ENCODE results near the gene NEK10.

NEK10 gene

GRCh38 chr3:27095553-27096222, 273.5 kb downstream of the NEK10 start:
- Histone ChIP-seq H3K9ac (ENCODE audit: low read depth in 1 of 2, low read length in 2 of 2) (no peak overlapping the region), H3K9me3 (ENCODE audit: control insufficient read depth in 2 of 2, low read length in 2 of 2) (no peaks in the 10 kb centered on the region), H3K4me1 (ENCODE audit: control insufficient read depth in 2 of 2, insufficient read depth in 2 of 2, low read length in 2 of 2) (no peaks in the 10 kb centered on the region), H3K4me3 (ENCODE audit: low read length in 2 of 2) (no peak overlapping the region), H3K27ac (ENCODE audit: low read depth in 2 of 2, low read length in 2 of 2) (no peak overlapping the region), H3K27me3 (ENCODE audit: control insufficient read depth in 2 of 2, insufficient read depth in 2 of 2, low read length in 2 of 2) (no peaks in the 10 kb centered on the region), H3K36me3 (ENCODE audit: control insufficient read depth in 2 of 2, insufficient read depth in 2 of 2, low read length in 2 of 2) (no peaks in the 10 kb centered on the region)

GRCh38 chr3:27094721-27095120, 274.5 kb downstream of the NEK10 start:
- Histone ChIP-seq H3K27me3 (ENCODE audit: control insufficient read depth in 2 of 2, insufficient read depth in 2 of 2, low read length in 2 of 2) (no peaks in the 10 kb centered on the region), H3K27ac (ENCODE audit: low read depth in 2 of 2, low read length in 2 of 2) (no peak overlapping the region), H3K9me3 (ENCODE audit: control insufficient read depth in 2 of 2, low read length in 2 of 2) (no peaks in the 10 kb centered on the region), H3K4me1 (ENCODE audit: control insufficient read depth in 2 of 2, insufficient read depth in 2 of 2, low read length in 2 of 2) (peaks cover 0 to under 1% of the 10 kb centered on the region in 2 donors), H3K4me3 (ENCODE audit: low read length in 2 of 2) (no peak overlapping the region), H3K36me3 (ENCODE audit: control insufficient read depth in 2 of 2, insufficient read depth in 2 of 2, low read length in 2 of 2) (no peaks in the 10 kb centered on the region), H3K9ac (ENCODE audit: low read depth in 1 of 2, low read length in 2 of 2) (no peak overlapping the region)

- Histone ChIP-seq H3K27me3 (ENCODE audit: control insufficient read depth in 2 of 2, insufficient read depth in 2 of 2, low read length in 2 of 2) (no peaks in the 10 kb centered on the region), H3K9ac (ENCODE audit: low read depth in 1 of 2, low read length in 2 of 2) (no peak overlapping the region), H3K27ac (ENCODE audit: low read depth in 2 of 2, low read length in 2 of 2) (no peak overlapping the region), H3K4me1 (ENCODE audit: control insufficient read depth in 2 of 2, insufficient read depth in 2 of 2, low read length in 2 of 2) (peaks cover 0 to 6% of the 10 kb centered on the region in 2 donors), H3K4me3 (ENCODE audit: low read length in 2 of 2) (no peak overlapping the region), H3K36me3 (ENCODE audit: control insufficient read depth in 2 of 2, insufficient read depth in 2 of 2, low read length in 2 of 2) (no peaks in the 10 kb centered on the region), H3K9me3 (ENCODE audit: control insufficient read depth in 2 of 2, low read length in 2 of 2) (no peaks in the 10 kb centered on the region)
Observed at GRCh38 chr3:27093771-27094170, 275.4 kb downstream of the NEK10 start.

GRCh38 chr3:27090275-27091041, 278.7 kb downstream of the NEK10 start:
- H3K27me3 ChIP-seq (ENCODE audit: control insufficient read depth in 2 of 2, insufficient read depth in 2 of 2, low read length in 2 of 2) = no peaks in the 10 kb centered on the region
- H3K4me3 ChIP-seq (ENCODE audit: low read length in 2 of 2) = no peak overlapping the region
- H3K27ac ChIP-seq (ENCODE audit: low read depth in 2 of 2, low read length in 2 of 2) = peak overlapping the region in 1 of 2 donors; percentile 1

GRCh38 chr3:27089645-27090044, 279.5 kb downstream of the NEK10 start:
- H3K9me3 ChIP-seq (ENCODE audit: control insufficient read depth in 2 of 2, low read length in 2 of 2) = no peaks in the 10 kb centered on the region
- no peak overlapping the region for H3K9ac ChIP-seq (ENCODE audit: low read depth in 1 of 2, low read length in 2 of 2)
- no peaks in the 10 kb centered on the region for H3K36me3 ChIP-seq (ENCODE audit: control insufficient read depth in 2 of 2, insufficient read depth in 2 of 2, low read length in 2 of 2)
- no peaks in the 10 kb centered on the region for H3K27me3 ChIP-seq (ENCODE audit: control insufficient read depth in 2 of 2, insufficient read depth in 2 of 2, low read length in 2 of 2)
- H3K27ac ChIP-seq (ENCODE audit: low read depth in 2 of 2, low read length in 2 of 2) = no peak overlapping the region
- H3K4me1 ChIP-seq (ENCODE audit: control insufficient read depth in 2 of 2, insufficient read depth in 2 of 2, low read length in 2 of 2) = peaks cover 0 to 6% of the 10 kb centered on the region in 2 donors
- H3K4me3 ChIP-seq (ENCODE audit: low read length in 2 of 2) = no peak overlapping the region

More at GRCh38 chr3:27090275-27091041, 278.7 kb downstream of the NEK10 start:
- no peaks in the 10 kb centered on the region for H3K9me3 ChIP-seq (ENCODE audit: control insufficient read depth in 2 of 2, low read length in 2 of 2)
- peaks cover 0 to 6% of the 10 kb centered on the region in 2 donors for H3K4me1 ChIP-seq (ENCODE audit: control insufficient read depth in 2 of 2, insufficient read depth in 2 of 2, low read length in 2 of 2)
- H3K36me3 ChIP-seq (ENCODE audit: control insufficient read depth in 2 of 2, insufficient read depth in 2 of 2, low read length in 2 of 2) = no peaks in the 10 kb centered on the region
- no peak overlapping the region for H3K9ac ChIP-seq (ENCODE audit: low read depth in 1 of 2, low read length in 2 of 2)

GRCh38 chr3:27089068-27089467, 280.1 kb downstream of the NEK10 start:
- no peak overlapping the region for H3K4me3 ChIP-seq (ENCODE audit: low read length in 2 of 2)
- no peak overlapping the region for H3K9ac ChIP-seq (ENCODE audit: low read depth in 1 of 2, low read length in 2 of 2)
- no peaks in the 10 kb centered on the region for H3K9me3 ChIP-seq (ENCODE audit: control insufficient read depth in 2 of 2, low read length in 2 of 2)
- no peaks in the 10 kb centered on the region for H3K27me3 ChIP-seq (ENCODE audit: control insufficient read depth in 2 of 2, insufficient read depth in 2 of 2, low read length in 2 of 2)
- no peaks in the 10 kb centered on the region for H3K36me3 ChIP-seq (ENCODE audit: control insufficient read depth in 2 of 2, insufficient read depth in 2 of 2, low read length in 2 of 2)
- H3K27ac ChIP-seq (ENCODE audit: low read depth in 2 of 2, low read length in 2 of 2) = no peak overlapping the region
- peaks cover 0 to 6% of the 10 kb centered on the region in 2 donors for H3K4me1 ChIP-seq (ENCODE audit: control insufficient read depth in 2 of 2, insufficient read depth in 2 of 2, low read length in 2 of 2)

- no peak overlapping the region for H3K27ac ChIP-seq (ENCODE audit: low read depth in 2 of 2, low read length in 2 of 2)
- H3K27me3 ChIP-seq (ENCODE audit: control insufficient read depth in 2 of 2, insufficient read depth in 2 of 2, low read length in 2 of 2) = no peaks in the 10 kb centered on the region
- H3K4me3 ChIP-seq (ENCODE audit: low read length in 2 of 2) = no peak overlapping the region
- no peaks in the 10 kb centered on the region for H3K36me3 ChIP-seq (ENCODE audit: control insufficient read depth in 2 of 2, insufficient read depth in 2 of 2, low read length in 2 of 2)
- peaks cover 0 to 6% of the 10 kb centered on the region in 2 donors for H3K4me1 ChIP-seq (ENCODE audit: control insufficient read depth in 2 of 2, insufficient read depth in 2 of 2, low read length in 2 of 2)
- no peaks in the 10 kb centered on the region for H3K9me3 ChIP-seq (ENCODE audit: control insufficient read depth in 2 of 2, low read length in 2 of 2)
- no peak overlapping the region for H3K9ac ChIP-seq (ENCODE audit: low read depth in 1 of 2, low read length in 2 of 2)
Observed at GRCh38 chr3:27085829-27086730, 283.1 kb downstream of the NEK10 start.

GRCh38 chr3:27081992-27082607, 287.1 kb downstream of the NEK10 start:
- Histone ChIP-seq H3K4me1 (ENCODE audit: control insufficient read depth in 2 of 2, insufficient read depth in 2 of 2, low read length in 2 of 2) (no peaks in the 10 kb centered on the region), H3K27ac (ENCODE audit: low read depth in 2 of 2, low read length in 2 of 2) (no peak overlapping the region), H3K9me3 (ENCODE audit: control insufficient read depth in 2 of 2, low read length in 2 of 2) (no peaks in the 10 kb centered on the region), H3K9ac (ENCODE audit: low read depth in 1 of 2, low read length in 2 of 2) (no peak overlapping the region), H3K36me3 (ENCODE audit: control insufficient read depth in 2 of 2, insufficient read depth in 2 of 2, low read length in 2 of 2) (no peaks in the 10 kb centered on the region), H3K4me3 (ENCODE audit: low read length in 2 of 2) (no peak overlapping the region), H3K27me3 (ENCODE audit: control insufficient read depth in 2 of 2, insufficient read depth in 2 of 2, low read length in 2 of 2) (no peaks in the 10 kb centered on the region)

- Histone ChIP-seq H3K4me3 (ENCODE audit: low read length in 2 of 2) (no peak overlapping the region), H3K36me3 (ENCODE audit: control insufficient read depth in 2 of 2, insufficient read depth in 2 of 2, low read length in 2 of 2) (no peaks in the 10 kb centered on the region), H3K9ac (ENCODE audit: low read depth in 1 of 2, low read length in 2 of 2) (no peak overlapping the region), H3K27ac (ENCODE audit: low read depth in 2 of 2, low read length in 2 of 2) (no peak overlapping the region), H3K4me1 (ENCODE audit: control insufficient read depth in 2 of 2, insufficient read depth in 2 of 2, low read length in 2 of 2) (no peaks in the 10 kb centered on the region), H3K27me3 (ENCODE audit: control insufficient read depth in 2 of 2, insufficient read depth in 2 of 2, low read length in 2 of 2) (no peaks in the 10 kb centered on the region), H3K9me3 (ENCODE audit: control insufficient read depth in 2 of 2, low read length in 2 of 2) (no peaks in the 10 kb centered on the region)
Observed at GRCh38 chr3:27081566-27081965, 287.6 kb downstream of the NEK10 start.

All from mucosa of rectum (tissue), 2 donors.